Fibroblast of skin of left biceps (primary cell): ENCODE measurements around the gene RDX.

Source experiments
- DNase-seq, 2 experiments: peaks; one replicate each; pipeline ENCODE4 v3.0.0-alpha.2; 2013; ENCODE audit warnings: low read depth in 2 of 2

Gene RDX

GRCh38 chr11:110172468-110173065, 123.8 kb downstream of the RDX start:
- DNase-seq: no peak

GRCh38 chr11:110169738-110170137, 126.7 kb downstream of the RDX start:
- DNase-seq: no peak

GRCh38 chr11:110168033-110168803, 128.2 kb downstream of the RDX start:
- no peak for DNase-seq

- no peak for DNase-seq
These were observed 131.1 kb downstream of the RDX start for GRCh38 chr11:110165039-110165925.

- DNase-seq: no peak
These were observed 134.2 kb downstream of the RDX start for GRCh38 chr11:110162216-110162615.

GRCh38 chr11:110161061-110161460, 135.4 kb downstream of the RDX start:
- DNase-seq: no peak

- no peak for DNase-seq
These were observed 136.0 kb downstream of the RDX start for GRCh38 chr11:110160437-110160836.

GRCh38 chr11:110160016-110160415, 136.4 kb downstream of the RDX start:
- DNase-seq: no peak

- DNase-seq: no peak
These were observed 136.9 kb downstream of the RDX start for GRCh38 chr11:110159476-110159875.

GRCh38 chr11:110158317-110159200, 137.9 kb downstream of the RDX start:
- DNase-seq: no peak

- DNase-seq: no peak
These were observed 139.9 kb downstream of the RDX start for GRCh38 chr11:110156503-110156902.

GRCh38 chr11:110153474-110153873, 142.9 kb downstream of the RDX start:
- DNase-seq: no peak

- DNase-seq: no peak
These were observed 144.2 kb downstream of the RDX start for GRCh38 chr11:110152199-110152598.

- DNase-seq: no peak
These were observed 147.4 kb downstream of the RDX start for GRCh38 chr11:110148775-110149744.

- peak; percentile 45 to 47 for DNase-seq
These were observed 148.3 kb downstream of the RDX start for GRCh38 chr11:110147962-110148709.

- no peak for DNase-seq
These were observed 154.6 kb downstream of the RDX start for GRCh38 chr11:110141812-110142211.

GRCh38 chr11:110134110-110134509, 162.3 kb downstream of the RDX start:
- DNase-seq: no peak

- no peak for DNase-seq
These were observed 163.3 kb downstream of the RDX start for GRCh38 chr11:110133160-110133559.

- DNase-seq: no peak
These were observed 164.9 kb downstream of the RDX start for GRCh38 chr11:110131386-110132123.
